ENCODE data around the gene SHROOM3. TPM values are rescaled to one million over a fixed set of nuclear protein-coding genes. Genes with fewer than 3 reads are reported as not detected.

The SHROOM3 gene
- total and polyA plus RNA-seq, 2 donors (not counting 3 experiments of a cell fraction or from before 2014, with no cell fraction given), result 2.7 to 6.7 TPM

DNA sequence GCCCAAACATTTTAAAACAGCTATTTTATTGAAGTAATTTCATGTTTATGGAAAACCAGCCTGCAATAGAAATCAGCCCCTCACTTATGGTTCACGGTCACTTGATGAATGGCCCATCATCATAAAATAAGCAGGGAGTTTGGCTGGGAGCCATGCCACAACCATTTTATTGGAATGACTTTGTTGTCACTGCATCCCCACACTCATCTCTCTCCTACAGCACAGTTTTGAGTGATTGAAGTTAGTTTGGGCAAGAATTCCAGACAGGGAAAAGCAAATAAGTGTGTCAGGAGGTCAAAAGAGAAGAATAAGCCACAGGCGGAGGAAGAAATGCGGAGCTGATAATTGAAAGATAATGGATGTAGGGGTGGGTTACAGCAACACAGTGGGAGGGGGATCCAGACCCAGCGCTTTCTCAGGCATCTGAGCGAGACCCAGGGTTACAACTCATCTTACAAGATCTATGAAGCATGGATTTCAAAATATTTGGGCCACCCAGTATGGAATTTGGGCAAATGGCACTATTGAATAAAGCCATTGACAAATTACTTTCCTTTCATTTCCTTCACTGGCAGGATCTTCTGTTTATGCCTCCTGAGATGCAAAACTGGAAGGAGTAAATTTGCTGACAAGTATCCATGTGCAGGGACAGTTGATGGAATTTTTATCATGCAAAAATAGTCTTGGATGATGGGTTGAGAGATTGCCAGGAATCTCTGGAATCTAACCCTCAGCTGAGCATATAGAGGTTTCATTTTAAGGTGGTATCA is 100.8 kb downstream of the SHROOM3 start:
- H3K9ac ChIP-seq (replicated peaks; ENCODE audit: extremely low read depth, insufficient read depth, low read length), result no peak overlapping the region
- FAIRE-seq, result no peak
- intact Hi-C loops (cut with micrococcal nuclease), result no loop called here

More for the DNA sequence above, 100.8 kb downstream of the SHROOM3 start:
- ChIA-PET POLR2A (no interaction called here), CTCF (interaction anchor here (1.6 kb wide), 1 partner anchor 11 kb away, joined by 3 read pairs; no protein-coding TSS in a partner anchor)
- H3K4me1 ChIP-seq (ENCODE audit: control insufficient read depth, extremely low read depth, insufficient read depth, low read length), result no peaks in the 10 kb centered on the region
- H3K4me2 ChIP-seq (ENCODE audit: insufficient read depth, low read length), result no peak overlapping the region
- H3K9me1 ChIP-seq (replicated peaks; ENCODE audit: control insufficient read depth, extremely low read depth, insufficient read depth, low read length), result no peaks in the 10 kb centered on the region
- no peaks in the 10 kb centered on the region for H3K79me2 ChIP-seq (ENCODE audit: control insufficient read depth, insufficient read depth, low read length)
- no peak overlapping the region for H3K27ac ChIP-seq (ENCODE audit: insufficient read depth, low read depth, low read length)
- H3K4me3 ChIP-seq (replicated peaks in 1 of 3; ENCODE audit: insufficient read depth in 1 of 3, low read depth in 1 of 3, low read length in 3 of 3), result no peak overlapping the region
- TF ChIP-seq GATA2 (IDR thresholded peaks at IDR 0.05; ENCODE audit: insufficient read depth, insufficient read length, low read depth, low read length) (no peak), MYC (IDR thresholded peaks at IDR 0.05; ENCODE audit: low read depth, low read length) (no peak), EZH2 (IDR thresholded peaks at IDR 0.05; ENCODE audit: borderline replicate concordance, low read depth, low read length, severe bottlenecking) (no peak), FOS (IDR thresholded peaks at IDR 0.05; ENCODE audit: borderline replicate concordance, insufficient read depth, low read length) (no peak), MAX (IDR thresholded peaks at IDR 0.05; ENCODE audit: insufficient read depth, insufficient read length) (no peak), CTCF (IDR thresholded peaks at IDR 0.05; ENCODE audit: extremely low read depth in 1 of 2, insufficient read depth in 1 of 2, low read depth in 1 of 2, low read length in 2 of 2) (no peak), POLR2A (IDR thresholded peaks at IDR 0.05; ENCODE audit: low read depth, low read length) (no peak), JUN (IDR thresholded peaks at IDR 0.05; ENCODE audit: borderline replicate concordance, insufficient read depth, insufficient read length, low read depth) (no peak), POLR2AphosphoS5 (IDR thresholded peaks at IDR 0.05; ENCODE audit: insufficient read depth, low read depth, low read length) (no peak)
- H4K20me1 ChIP-seq (replicated peaks; ENCODE audit: control insufficient read depth, extremely low read depth, insufficient read depth, low read length), result no peaks in the 10 kb centered on the region
- no peaks in the 10 kb centered on the region for H3K36me3 ChIP-seq (ENCODE audit: control insufficient read depth in 2 of 2, extremely low read depth in 1 of 2, insufficient read depth in 2 of 2, low read length in 2 of 2)
- H3K9me3 ChIP-seq (replicated peaks; ENCODE audit: control insufficient read depth, insufficient read depth, low read length), result no peaks in the 10 kb centered on the region
- peaks cover 0 to under 1% of the 10 kb centered on the region in 2 experiments for H3K27me3 ChIP-seq (ENCODE audit: control insufficient read depth in 2 of 2, insufficient read depth in 2 of 2, low read length in 2 of 2)
- dilution Hi-C loops (cut with MboI; ENCODE audit: extremely low pct_ligation_motif_present, low sequenced_read_pairs), result no loop called here
- no peak for DNase-seq (ENCODE audit: low read depth, low spot score)
- no peak overlapping the region for H2AFZ ChIP-seq (ENCODE audit: low read depth, low read length)
- BruUV-seq (replicated peaks), result no TSS peak

Data from endothelial cell of umbilical vein (primary cell).